HG03520 (cell line): ENCODE measurements around the gene RCOR1.
"Not testable (repeated sequence)": the region's sequence is repeated elsewhere in the genome, so short reads cannot be mapped to it uniquely, and the experiment has no call there.

Source experiments
- ATAC-seq: cut with Tn5 transposase; IDR thresholded peaks from one replicate; pipeline ENCODE4 v1.9.1; 2021; ENCODE audit warnings: mild to moderate bottlenecking, moderate library complexity; ENCODE audit not compliant: unreplicated experiment

RCOR1 gene

GRCh38 chr14:102591372-102591943 lies 991 bp upstream of the RCOR1 start:
- no peak for ATAC-seq

GRCh38 chr14:102592763-102593060 lies 263 bp downstream of the RCOR1 start:
- ATAC-seq, result peak; percentile 13

- ATAC-seq, result peak; percentile 4
These were observed 794 bp downstream of the RCOR1 start for GRCh38 chr14:102593061-102593824.

- ATAC-seq, result no peak
These were observed 1.3 kb downstream of the RCOR1 start for GRCh38 chr14:102593825-102594137.

GRCh38 chr14:102594514-102595175 lies 2.2 kb downstream of the RCOR1 start:
- peak; percentile 30 for ATAC-seq

- no peak for ATAC-seq
These were observed 9.0 kb downstream of the RCOR1 start for GRCh38 chr14:102601378-102601925.

- no peak for ATAC-seq
These were observed 10.2 kb downstream of the RCOR1 start for GRCh38 chr14:102602421-102603292.

- no peak for ATAC-seq
These were observed 11.0 kb downstream of the RCOR1 start for GRCh38 chr14:102603293-102603907.

GRCh38 chr14:102604183-102604582 lies 11.7 kb downstream of the RCOR1 start:
- no peak for ATAC-seq

GRCh38 chr14:102605029-102605428 lies 12.6 kb downstream of the RCOR1 start:
- no peak for ATAC-seq

- ATAC-seq, result peak; percentile 36
These were observed 13.8 kb downstream of the RCOR1 start for GRCh38 chr14:102606296-102606695.

GRCh38 chr14:102608064-102608446 lies 15.6 kb downstream of the RCOR1 start:
- peak; percentile 51 for ATAC-seq

- ATAC-seq, result no peak
These were observed 18.7 kb downstream of the RCOR1 start for GRCh38 chr14:102610968-102611811.

- ATAC-seq, result no peak
These were observed 23.9 kb downstream of the RCOR1 start for GRCh38 chr14:102616318-102616717.

GRCh38 chr14:102616799-102617198 lies 24.4 kb downstream of the RCOR1 start:
- no peak for ATAC-seq

GRCh38 chr14:102619012-102619411 lies 26.6 kb downstream of the RCOR1 start:
- not testable (repeated sequence) for ATAC-seq

- ATAC-seq, result no peak
These were observed 28.0 kb downstream of the RCOR1 start for GRCh38 chr14:102620413-102620812.

- ATAC-seq, result no peak
These were observed 29.9 kb downstream of the RCOR1 start for GRCh38 chr14:102622262-102622885.

- no peak for ATAC-seq
These were observed 32.2 kb downstream of the RCOR1 start for GRCh38 chr14:102624666-102625065.
